ENCODE measurements around the gene MTM1. TPM values are rescaled to one million over a fixed set of nuclear protein-coding genes. Genes with fewer than 3 reads are reported as not detected.
A peak's percentile ranks its signal among the peaks of the same experiment; 100 is the strongest.

The MTM1 gene
- total RNA-seq, 6 experiments from 2014 or later = 8.1 to 12.2 (median 10.0) TPM

GRCh38 chrX:150573702-150574101 lies 5.3 kb downstream of the MTM1 start:
- Mint-ChIP-seq H3K4me1 (ENCODE audit: low read depth) (peaks cover 66% of the 10 kb centered on the region), H3K4me3 (no peak overlapping the region), H3K9me3 (no peaks in the 10 kb centered on the region)

GRCh38 chrX:150574559-150575418 lies 6.4 kb downstream of the MTM1 start:
- Mint-ChIP-seq H3K36me3 (ENCODE audit: low read depth) (no peaks in the 10 kb centered on the region), H3K27ac (peak overlapping the region; percentile 53; the same call in 1 of the 2 replicates), H3K4me1 (ENCODE audit: low read depth) (peaks cover 62% of the 10 kb centered on the region), H3K27me3 (ENCODE audit: insufficient read depth) (no peaks in the 10 kb centered on the region), H3K4me3 (peak overlapping the region; percentile 31; the same call in 1 of the 2 replicates), H3K9me3 (no peaks in the 10 kb centered on the region)
- no peak for TF ChIP-seq CTCF (IDR thresholded peaks at IDR 0.05)
- DNase-seq = no peak

More at GRCh38 chrX:150573702-150574101, 5.3 kb downstream of the MTM1 start:
- no peak overlapping the region for H3K27ac Mint-ChIP-seq
- TF ChIP-seq CTCF (IDR thresholded peaks at IDR 0.05) = no peak
- DNase-seq = no peak
- no peaks in the 10 kb centered on the region for H3K36me3 Mint-ChIP-seq (ENCODE audit: low read depth)
- H3K27me3 Mint-ChIP-seq (ENCODE audit: insufficient read depth) = no peaks in the 10 kb centered on the region

- H3K27ac Mint-ChIP-seq = peak overlapping the region; percentile 53; the same call in 1 of the 2 replicates
- H3K36me3 Mint-ChIP-seq (ENCODE audit: low read depth) = 0 out of 2 replicates have a peak, but pooled peaks cover 3% of the 10 kb centered on the region
- no peaks in the 10 kb centered on the region for H3K9me3 Mint-ChIP-seq
- peak; percentile 39 for DNase-seq
- peak overlapping the region; percentile 31; the same call in 1 of the 2 replicates for H3K4me3 Mint-ChIP-seq
- H3K4me1 Mint-ChIP-seq (ENCODE audit: low read depth) = peaks cover 59% of the 10 kb centered on the region
- H3K27me3 Mint-ChIP-seq (ENCODE audit: insufficient read depth) = no peaks in the 10 kb centered on the region
- TF ChIP-seq CTCF (IDR thresholded peaks at IDR 0.05) = no peak
Measured at GRCh38 chrX:150575419-150575814, 7.0 kb downstream of the MTM1 start.

GRCh38 chrX:150577174-150577573 lies 8.8 kb downstream of the MTM1 start:
- no peak overlapping the region for H3K4me3 Mint-ChIP-seq
- TF ChIP-seq CTCF (IDR thresholded peaks at IDR 0.05) = no peak
- H3K27ac Mint-ChIP-seq = peak overlapping the region; percentile 9; the same call in 1 of the 2 replicates
- peaks cover 59% of the 10 kb centered on the region for H3K4me1 Mint-ChIP-seq (ENCODE audit: low read depth)
- no peaks in the 10 kb centered on the region for H3K9me3 Mint-ChIP-seq
- H3K36me3 Mint-ChIP-seq (ENCODE audit: low read depth) = 0 out of 2 replicates have a peak, but pooled peaks cover 5% of the 10 kb centered on the region
- no peaks in the 10 kb centered on the region for H3K27me3 Mint-ChIP-seq (ENCODE audit: insufficient read depth)
- DNase-seq = no peak

GRCh38 chrX:150581093-150581775 lies 12.8 kb downstream of the MTM1 start:
- no peaks in the 10 kb centered on the region for H3K9me3 Mint-ChIP-seq
- peak; percentile 59 for DNase-seq
- H3K4me1 Mint-ChIP-seq (ENCODE audit: low read depth) = peaks cover 38% of the 10 kb centered on the region
- TF ChIP-seq CTCF (IDR thresholded peaks at IDR 0.05) = no peak
- no peaks in the 10 kb centered on the region for H3K27me3 Mint-ChIP-seq (ENCODE audit: insufficient read depth)
- 0 out of 2 replicates have a peak, but pooled peaks cover 5% of the 10 kb centered on the region for H3K36me3 Mint-ChIP-seq (ENCODE audit: low read depth)
- peak overlapping the region; percentile 63 for H3K27ac Mint-ChIP-seq
- H3K4me3 Mint-ChIP-seq = peak overlapping the region; percentile 39; the same call in 1 of the 2 replicates
